Liver (tissue), 9 donors: ENCODE data around the gene ACADSB. TPM values are rescaled to one million over a fixed set of nuclear protein-coding genes. Genes with fewer than 3 reads are reported as not detected.

Experiments
- DNase-seq: peaks from one replicate; pipeline ENCODE4 v3.0.0-alpha.2; 2017; ENCODE audit warnings: low spot score
- H3K27ac ChIP-seq, 2 donors: one replicate each; pipeline ENCODE4 v1.7.0; 2013; ENCODE audit warnings: inconsistent platforms in 2 of 2, low read length in 2 of 2, control low read depth in 1 of 2, low read depth in 1 of 2, mild to moderate bottlenecking in 1 of 2
- H3K27me3 ChIP-seq, 4 donors: one replicate each; pipeline versions ENCODE4 v1.6.1 to v1.7.0; 2013; ENCODE audit warnings: low read length in 3 of 4, inconsistent platforms in 1 of 4, mild to moderate bottlenecking in 1 of 4, moderate library complexity in 1 of 4; ENCODE audit not compliant: control insufficient read depth in 4 of 4, insufficient read depth in 4 of 4
- H3K36me3 ChIP-seq, 4 donors: one replicate each; pipeline versions ENCODE4 v1.6.1 to v1.7.0; 2013; ENCODE audit warnings: low read length in 3 of 4, mild to moderate bottlenecking in 3 of 4, low read depth in 1 of 4, moderate library complexity in 1 of 4; ENCODE audit not compliant: control insufficient read depth in 4 of 4, insufficient read depth in 3 of 4
- H3K4me1 ChIP-seq, 4 donors: one replicate each; pipeline versions ENCODE4 v1.6.1 to v1.7.0; 2013; ENCODE audit warnings: low read length in 3 of 4, mild to moderate bottlenecking in 3 of 4, moderate library complexity in 1 of 4; ENCODE audit not compliant: control insufficient read depth in 4 of 4, insufficient read depth in 4 of 4
- H3K4me3 ChIP-seq, 3 donors: one replicate each; pipeline versions ENCODE4 v1.6.1 to v1.7.0; 2013; ENCODE audit warnings: low read length in 3 of 3, control low read depth in 1 of 3, low read depth in 1 of 3, mild to moderate bottlenecking in 1 of 3
- H3K9ac ChIP-seq, 2 donors: one replicate each; pipeline ENCODE4 v1.7.0; 2013; ENCODE audit warnings: low read length in 2 of 2, mild to moderate bottlenecking in 2 of 2, moderate library complexity in 2 of 2, control low read depth in 1 of 2, low read depth in 1 of 2
- H3K9me3 ChIP-seq, 4 donors: one replicate each; pipeline versions ENCODE4 v1.6.1 to v1.7.0; 2013; ENCODE audit warnings: low read length in 3 of 4; ENCODE audit not compliant: control insufficient read depth in 4 of 4
- EGR1 ChIP-seq, 2 donors: IDR thresholded peaks; 2 replicates each; pipeline ENCODE4 v1.6.1; 2016 to 2018; ENCODE audit warnings: antibody characterized with exemption in 2 of 2, low read depth in 2 of 2
- FOXA1 ChIP-seq: IDR thresholded peaks from 2 replicates; pipeline ENCODE4 v1.6.1; 2016; ENCODE audit warnings: antibody characterized with exemption
- FOXA2 ChIP-seq: IDR thresholded peaks from 2 replicates; pipeline ENCODE4 v1.6.1; 2016; ENCODE audit warnings: antibody characterized with exemption
- GABPA ChIP-seq, 2 donors: IDR thresholded peaks in 1 of 2; conservative IDR thresholded peaks in 1 of 2; 2 replicates each; pipeline ENCODE4 v1.6.1; 2016; ENCODE audit warnings: antibody characterized with exemption in 2 of 2, mild to moderate bottlenecking in 1 of 2, moderate library complexity in 1 of 2
- HNF4G ChIP-seq: IDR thresholded peaks from 2 replicates; pipeline ENCODE4 v1.6.1; 2016; ENCODE audit warnings: antibody characterized with exemption
- JUND ChIP-seq, 2 donors: IDR thresholded peaks; 2 replicates each; pipeline ENCODE4 v1.6.1; 2016; ENCODE audit warnings: antibody characterized with exemption in 2 of 2
- MAX ChIP-seq: IDR thresholded peaks from 2 replicates; pipeline ENCODE4 v1.6.1; 2016; ENCODE audit warnings: antibody characterized with exemption
- NR2F2 ChIP-seq: IDR thresholded peaks from 2 replicates; pipeline ENCODE4 v1.6.1; 2016; ENCODE audit warnings: antibody characterized with exemption
- RAD21 ChIP-seq, 2 donors: IDR thresholded peaks; 2 replicates each; pipeline ENCODE4 v1.6.1; 2016; ENCODE audit warnings: antibody characterized with exemption in 2 of 2, mild to moderate bottlenecking in 2 of 2
- RXRA ChIP-seq, 2 donors: IDR thresholded peaks; 2 replicates each; pipeline ENCODE4 v1.6.1; 2017 to 2018; ENCODE audit warnings: antibody characterized with exemption in 2 of 2, mild to moderate bottlenecking in 1 of 2
- TAF1 ChIP-seq: conservative IDR thresholded peaks from 2 replicates; pipeline ENCODE4 v1.6.1; 2016; ENCODE audit warnings: antibody characterized with exemption, mild to moderate bottlenecking
- YY1 ChIP-seq: IDR thresholded peaks from 2 replicates; pipeline ENCODE4 v1.6.1; 2016; ENCODE audit warnings: antibody characterized with exemption, mild to moderate bottlenecking
- ZBTB33 ChIP-seq: IDR thresholded peaks from 2 replicates; pipeline ENCODE4 v1.6.1; 2016; ENCODE audit warnings: antibody characterized with exemption
- WGBS: extraction: QIAGEN DNeasy Blood & Tissue Kit; methylation state at CpG from one replicate; pipeline ENCODE4 v1.1.7; 2013; 5-methylcytosine and 5-hydroxymethylcytosine counted together
- polyA plus RNA-seq, 2 donors: library from polyadenylated mRNA; stranded (reverse) in 1 of 2; unstranded in 1 of 2; fragments of 200-250 nt in 1 of 2; fragments of >200 nt in 1 of 2; fragmentation: Nextera tagmentation in 1 of 2; extraction: Ambion mirVana in 1 of 2; gene quantifications; one replicate each; pipeline versions ENCODE4 v1.2.1 to v1.2.3, GENCODE V29; 2013 to 2015
- total RNA-seq, 2 donors: library from RNA; depleted of rRNA; stranded (reverse); fragments of >200 nt; gene quantifications; one replicate each; pipeline ENCODE4 v1.2.3, GENCODE V29; 2014
- TF ChIP-seq, protein P1 (sequence below): IDR thresholded peaks from 2 replicates; pipeline ENCODE4 v1.6.1; 2016; ENCODE audit warnings: antibody characterized with exemption, mild to moderate bottlenecking
- TF ChIP-seq, protein P2 (sequence below): IDR thresholded peaks from 2 replicates; pipeline ENCODE4 v1.6.1; 2016; ENCODE audit warnings: antibody characterized with exemption
- donor health status: healthy.
- donor health status: healthy.
- donor health status: healthy.
- donor health status: healthy.
- donor health status: healthy.

Gene ACADSB
- total and polyA plus RNA-seq, 4 donors, result 97.9 to 164 (median 110) TPM

DNA sequence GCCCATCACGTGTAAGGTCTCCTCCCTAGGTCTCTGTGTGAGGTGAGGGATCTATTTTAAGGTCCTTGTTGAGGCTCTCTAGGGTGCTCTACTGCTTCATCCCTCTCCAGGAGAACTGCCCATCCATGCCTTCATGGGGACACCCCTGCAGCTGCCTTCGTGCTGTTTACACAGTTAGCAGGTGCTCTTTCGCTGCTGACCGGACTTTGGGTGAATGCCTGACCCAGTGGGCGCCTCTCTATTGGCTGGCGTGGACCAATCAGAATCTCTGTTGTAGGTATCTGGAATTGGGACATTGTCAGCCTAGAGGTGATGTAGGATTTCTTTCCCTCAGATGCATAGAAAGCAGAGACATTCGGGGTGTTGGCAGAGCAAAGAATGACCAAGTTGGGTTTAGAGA, 88.2 kb downstream of the ACADSB start:
- DNase-seq, result no peak
- Histone ChIP-seq H3K4me3 (no peak overlapping the region), H3K4me1 (no peaks in the 10 kb centered on the region), H3K9ac (no peak overlapping the region), H3K9me3 (no peaks in the 10 kb centered on the region), H3K27ac (no peak overlapping the region), H3K27me3 (peaks cover 0 to 4% (median 0%) of the 10 kb centered on the region in 4 donors), H3K36me3 (no peaks in the 10 kb centered on the region)
- WGBS, result 75% methylated on average over 7 of the region's 7 CpGs
- no peak for TF ChIP-seq MAX
- TF ChIP-seq RXRA (IDR thresholded peaks at IDR 0.05), result no peak
- no peak for TF ChIP-seq EGR1 (IDR thresholded peaks at IDR 0.05; ENCODE audit: low read depth in 2 of 2)
- TF ChIP-seq YY1, result no peak
- TF ChIP-seq JUND (IDR thresholded peaks at IDR 0.05), result no peak
- TF ChIP-seq, protein P1, sequence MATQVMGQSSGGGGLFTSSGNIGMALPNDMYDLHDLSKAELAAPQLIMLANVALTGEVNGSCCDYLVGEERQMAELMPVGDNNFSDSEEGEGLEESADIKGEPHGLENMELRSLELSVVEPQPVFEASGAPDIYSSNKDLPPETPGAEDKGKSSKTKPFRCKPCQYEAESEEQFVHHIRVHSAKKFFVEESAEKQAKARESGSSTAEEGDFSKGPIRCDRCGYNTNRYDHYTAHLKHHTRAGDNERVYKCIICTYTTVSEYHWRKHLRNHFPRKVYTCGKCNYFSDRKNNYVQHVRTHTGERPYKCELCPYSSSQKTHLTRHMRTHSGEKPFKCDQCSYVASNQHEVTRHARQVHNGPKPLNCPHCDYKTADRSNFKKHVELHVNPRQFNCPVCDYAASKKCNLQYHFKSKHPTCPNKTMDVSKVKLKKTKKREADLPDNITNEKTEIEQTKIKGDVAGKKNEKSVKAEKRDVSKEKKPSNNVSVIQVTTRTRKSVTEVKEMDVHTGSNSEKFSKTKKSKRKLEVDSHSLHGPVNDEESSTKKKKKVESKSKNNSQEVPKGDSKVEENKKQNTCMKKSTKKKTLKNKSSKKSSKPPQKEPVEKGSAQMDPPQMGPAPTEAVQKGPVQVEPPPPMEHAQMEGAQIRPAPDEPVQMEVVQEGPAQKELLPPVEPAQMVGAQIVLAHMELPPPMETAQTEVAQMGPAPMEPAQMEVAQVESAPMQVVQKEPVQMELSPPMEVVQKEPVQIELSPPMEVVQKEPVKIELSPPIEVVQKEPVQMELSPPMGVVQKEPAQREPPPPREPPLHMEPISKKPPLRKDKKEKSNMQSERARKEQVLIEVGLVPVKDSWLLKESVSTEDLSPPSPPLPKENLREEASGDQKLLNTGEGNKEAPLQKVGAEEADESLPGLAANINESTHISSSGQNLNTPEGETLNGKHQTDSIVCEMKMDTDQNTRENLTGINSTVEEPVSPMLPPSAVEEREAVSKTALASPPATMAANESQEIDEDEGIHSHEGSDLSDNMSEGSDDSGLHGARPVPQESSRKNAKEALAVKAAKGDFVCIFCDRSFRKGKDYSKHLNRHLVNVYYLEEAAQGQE, result no peak
- TF ChIP-seq HNF4G, result no peak
- no peak for TF ChIP-seq RAD21 (IDR thresholded peaks at IDR 0.05)
- no peak for TF ChIP-seq GABPA (IDR thresholded peaks at IDR 0.05 in 1 of 2, conservative IDR thresholded peaks at IDR 0.05 in 1 of 2)
- TF ChIP-seq, protein P2, sequence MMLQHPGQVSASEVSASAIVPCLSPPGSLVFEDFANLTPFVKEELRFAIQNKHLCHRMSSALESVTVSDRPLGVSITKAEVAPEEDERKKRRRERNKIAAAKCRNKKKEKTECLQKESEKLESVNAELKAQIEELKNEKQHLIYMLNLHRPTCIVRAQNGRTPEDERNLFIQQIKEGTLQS, result no peak
- TF ChIP-seq ZBTB33, result no peak
- TF ChIP-seq FOXA2, result no peak
- TF ChIP-seq NR2F2, result no peak
- no peak for TF ChIP-seq TAF1

DNA sequence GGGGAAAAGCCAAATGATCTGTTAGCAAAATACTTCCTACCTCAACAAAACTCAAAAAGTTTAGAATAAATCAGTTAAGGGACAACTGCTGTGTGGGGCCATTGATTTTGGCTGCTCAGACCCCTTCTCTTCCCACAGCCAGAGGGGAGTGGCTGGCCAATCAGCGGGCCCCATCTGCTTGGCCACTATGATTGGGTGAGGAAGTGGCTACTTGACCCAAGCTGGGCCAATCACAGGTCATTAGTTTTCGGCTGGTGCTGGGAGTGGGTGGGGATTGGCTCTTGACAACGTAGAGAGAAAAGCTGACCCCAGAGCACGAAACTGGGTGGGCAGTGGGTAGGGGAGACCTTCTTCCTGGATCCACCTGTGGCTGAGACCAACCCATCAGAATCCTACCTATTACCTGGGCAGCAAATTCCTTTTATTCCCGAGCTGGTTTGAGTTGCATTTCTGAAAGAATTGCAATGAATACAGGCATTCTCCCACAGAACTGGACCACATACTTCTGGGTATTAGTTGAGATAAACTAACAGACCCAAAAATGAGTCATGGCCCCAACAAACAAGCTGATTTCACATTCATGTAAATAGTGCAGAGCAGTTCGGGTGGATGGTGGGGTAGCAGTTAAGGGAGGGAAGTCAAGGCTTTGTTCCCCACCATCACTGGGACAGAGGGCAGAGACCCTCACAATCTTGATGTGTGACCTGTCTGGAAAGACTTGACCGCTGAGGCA, 91.4 kb downstream of the ACADSB start:
- no peaks in the 10 kb centered on the region for H3K4me1 ChIP-seq
- TF ChIP-seq MAX (no peak), GABPA (IDR thresholded peaks at IDR 0.05 in 1 of 2, conservative IDR thresholded peaks at IDR 0.05 in 1 of 2) (no peak), HNF4G (no peak), JUND (IDR thresholded peaks at IDR 0.05) (no peak), FOXA1 (no peak), EGR1 (IDR thresholded peaks at IDR 0.05; ENCODE audit: low read depth in 2 of 2) (no peak)
- H3K9ac ChIP-seq, result no peak overlapping the region
- H3K27me3 ChIP-seq, result peaks cover 0 to 4% (median 0%) of the 10 kb centered on the region in 4 donors
- H3K27ac ChIP-seq, result no peak overlapping the region
- WGBS, result 90% methylated on average over 7 of the region's 7 CpGs
- no peaks in the 10 kb centered on the region for H3K9me3 ChIP-seq
- no peaks in the 10 kb centered on the region for H3K36me3 ChIP-seq
- H3K4me3 ChIP-seq, result no peak overlapping the region
- no peak for DNase-seq
